Measurements from ENCODE around the gene TTC12.

GRCh38 chr11:113372309-113372708 is 57.9 kb downstream of the TTC12 start:
- TF ChIP-seq EZH2 (IDR thresholded peaks at IDR 0.05; ENCODE audit: insufficient read depth, poor library complexity, severe bottlenecking): no peak
- TF ChIP-seq EZH2phosphoT487 (IDR thresholded peaks at IDR 0.05; ENCODE audit: insufficient read depth, low read depth): no peak
